Right hindlimb (tissue), 1 donor: ENCODE data around the gene ANKRD37.

Experiments
- DNase-seq: peaks from one replicate; pipeline ENCODE4 v3.0.0-alpha.2; 2018

Gene ANKRD37

GRCh38 chr4:185380320-185380719, 16.3 kb upstream of the ANKRD37 start:
- no peak for DNase-seq

DNA sequence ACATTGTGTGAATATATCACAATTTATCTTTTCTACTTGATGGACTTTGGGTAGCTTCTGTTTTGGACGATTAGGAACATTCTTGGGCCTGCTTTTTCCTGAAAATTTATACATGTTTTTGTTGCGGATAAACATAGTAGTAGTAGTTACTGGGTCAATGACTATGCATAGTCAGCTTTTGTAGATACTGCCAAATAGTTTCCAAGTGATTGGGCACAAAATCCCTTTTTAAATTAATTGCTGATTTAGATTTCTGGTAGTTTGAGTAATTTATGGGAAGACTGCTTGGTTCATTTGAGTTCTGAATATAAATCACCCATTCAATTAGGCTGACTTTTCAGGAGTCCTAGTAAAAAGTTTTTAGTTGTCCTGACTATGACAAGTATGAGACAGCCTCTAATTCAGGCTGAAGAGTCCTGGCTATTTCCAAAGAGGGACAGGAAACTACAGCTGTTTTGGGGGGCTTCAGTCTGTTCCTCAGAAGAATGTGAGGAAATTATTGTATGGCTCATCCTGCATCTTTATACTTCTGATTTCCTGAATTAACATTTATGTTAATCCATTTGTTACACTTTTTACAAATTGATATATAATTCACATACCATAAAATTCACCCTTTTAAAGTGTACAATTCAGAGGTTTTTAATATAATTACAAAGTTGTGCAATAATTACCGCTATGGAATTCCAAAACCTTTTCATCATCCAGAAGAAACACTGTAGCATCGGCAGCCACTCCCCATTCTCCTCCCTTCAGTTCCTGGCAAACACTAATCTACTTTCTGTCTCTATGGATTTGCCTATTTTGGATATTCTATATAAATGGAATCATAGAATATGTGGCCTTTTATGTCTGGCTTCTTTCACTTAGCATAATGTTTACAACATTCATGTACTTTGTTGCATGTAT, 15.1 kb upstream of the ANKRD37 start:
- no peak for DNase-seq

GRCh38 chr4:185382754-185383153, 13.9 kb upstream of the ANKRD37 start:
- no peak for DNase-seq

DNA sequence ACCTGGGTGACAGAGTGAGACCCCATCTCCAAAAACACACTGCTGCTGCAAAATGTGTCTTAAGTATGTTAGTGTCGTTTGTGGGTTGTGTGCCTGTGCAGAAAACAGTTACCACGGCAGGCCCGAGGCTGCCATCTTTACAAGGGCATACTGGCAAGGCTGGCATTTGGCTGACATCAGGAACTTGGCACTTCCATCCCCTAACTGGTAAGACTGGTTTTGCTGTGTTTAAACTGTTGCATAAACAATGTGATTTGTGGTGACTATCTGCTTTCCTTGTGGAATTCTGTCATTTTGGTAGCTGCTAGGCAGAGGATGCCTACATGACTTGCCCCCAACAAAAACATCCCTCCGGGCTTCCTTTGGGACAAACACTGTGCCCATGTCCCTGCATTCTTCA, 13.2 kb upstream of the ANKRD37 start:
- DNase-seq, result no peak

DNA sequence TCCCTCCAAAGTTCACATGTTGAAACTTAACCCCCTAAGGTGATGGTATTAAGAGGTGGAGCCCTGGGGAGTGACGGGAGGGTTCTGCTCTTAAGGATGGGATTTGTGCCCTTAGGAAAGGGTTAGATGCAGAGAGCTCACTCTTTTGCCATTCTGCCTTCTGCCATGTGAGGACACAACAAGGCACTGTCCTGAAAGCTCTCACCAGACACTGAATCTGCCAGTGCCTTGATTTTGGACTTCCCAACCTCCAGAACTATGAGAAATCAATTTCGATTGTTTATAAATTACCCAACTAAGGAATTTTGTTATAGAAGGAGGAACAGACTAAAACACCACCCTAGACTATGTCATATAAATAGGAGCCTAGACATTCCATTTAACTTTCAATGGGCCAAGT, 12.6 kb upstream of the ANKRD37 start:
- no peak for DNase-seq

- DNase-seq, result no peak
Measured at GRCh38 chr4:185384930-185385331, 11.7 kb upstream of the ANKRD37 start.

GRCh38 chr4:185387957-185388356, 8.7 kb upstream of the ANKRD37 start:
- no peak for DNase-seq

DNA sequence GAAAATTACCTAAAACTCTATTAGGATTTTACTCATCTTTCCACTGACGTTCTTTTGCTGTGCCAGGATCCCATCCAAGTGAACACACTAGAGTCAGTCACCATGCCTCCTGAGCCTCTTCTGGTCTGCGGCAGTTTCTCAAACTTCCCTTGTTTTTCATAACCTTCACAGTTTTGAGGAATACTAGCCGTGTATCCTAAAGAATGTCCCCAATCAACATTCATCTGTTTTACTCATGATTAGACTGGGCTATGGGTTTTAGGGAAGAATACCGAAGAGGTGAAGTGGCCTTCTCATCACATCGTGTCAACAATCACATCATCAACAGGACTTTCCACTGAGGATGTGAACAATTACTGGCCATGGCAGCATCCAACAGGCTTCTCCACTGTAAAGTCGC, 5.7 kb upstream of the ANKRD37 start:
- DNase-seq, result no peak

GRCh38 chr4:185392156-185392555, 4.5 kb upstream of the ANKRD37 start:
- DNase-seq, result no peak

- DNase-seq, result no peak
Measured at GRCh38 chr4:185394568-185395237, 1.9 kb upstream of the ANKRD37 start.

GRCh38 chr4:185395238-185395955, 1.2 kb upstream of the ANKRD37 start, which contains the start of gene LRP2BP:
Gene LRP2BP, minus strand, starts transcription at chr4:185395924. Its CDS starts 17,738 bp downstream, at chr4:185378186.
- DNase-seq, result no peak

- DNase-seq, result peak; percentile 99
Measured at GRCh38 chr4:185395956-185396723, 501 bp upstream of the ANKRD37 start.

DNA sequence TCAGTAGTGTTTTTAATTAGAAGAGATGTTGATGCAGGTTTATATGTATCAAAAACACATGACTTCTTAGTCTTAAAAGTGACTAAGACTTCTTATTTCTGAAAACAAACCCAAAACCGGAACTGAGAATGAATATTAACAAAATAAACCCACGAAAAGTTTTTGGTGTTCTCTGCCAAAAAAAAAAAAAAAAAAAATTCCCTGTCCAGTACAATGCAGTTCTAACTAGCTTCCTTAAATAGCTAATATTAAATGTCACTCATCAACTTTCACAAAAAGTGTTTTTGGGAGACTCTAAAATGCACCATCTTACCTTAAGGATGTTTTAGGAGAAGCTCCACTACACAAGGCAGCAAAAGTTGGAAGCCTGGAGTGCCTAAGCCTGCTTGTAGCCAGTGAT, 2.0 kb downstream of the ANKRD37 start:
- DNase-seq, result no peak

DNA sequence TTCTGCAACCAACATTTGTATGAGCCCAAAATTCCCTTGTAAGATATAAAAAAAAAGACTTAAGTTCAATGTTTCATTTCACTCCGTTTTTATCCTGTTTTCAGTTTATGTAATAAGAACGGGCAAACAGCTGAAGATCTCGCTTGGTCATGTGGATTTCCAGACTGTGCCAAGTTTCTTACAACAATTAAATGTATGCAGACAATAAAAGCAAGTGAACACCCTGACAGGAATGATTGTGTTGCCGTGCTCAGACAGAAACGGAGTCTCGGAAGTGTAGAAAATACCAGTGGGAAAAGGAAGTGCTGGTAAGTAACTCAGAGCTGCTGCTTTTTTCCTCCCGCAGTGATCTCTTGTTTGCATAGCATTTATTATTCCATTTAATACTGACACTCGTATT, 2.8 kb downstream of the ANKRD37 start:
- no peak for DNase-seq

- DNase-seq, result no peak
Measured at GRCh38 chr4:185404031-185404430, 7.4 kb downstream of the ANKRD37 start.

DNA sequence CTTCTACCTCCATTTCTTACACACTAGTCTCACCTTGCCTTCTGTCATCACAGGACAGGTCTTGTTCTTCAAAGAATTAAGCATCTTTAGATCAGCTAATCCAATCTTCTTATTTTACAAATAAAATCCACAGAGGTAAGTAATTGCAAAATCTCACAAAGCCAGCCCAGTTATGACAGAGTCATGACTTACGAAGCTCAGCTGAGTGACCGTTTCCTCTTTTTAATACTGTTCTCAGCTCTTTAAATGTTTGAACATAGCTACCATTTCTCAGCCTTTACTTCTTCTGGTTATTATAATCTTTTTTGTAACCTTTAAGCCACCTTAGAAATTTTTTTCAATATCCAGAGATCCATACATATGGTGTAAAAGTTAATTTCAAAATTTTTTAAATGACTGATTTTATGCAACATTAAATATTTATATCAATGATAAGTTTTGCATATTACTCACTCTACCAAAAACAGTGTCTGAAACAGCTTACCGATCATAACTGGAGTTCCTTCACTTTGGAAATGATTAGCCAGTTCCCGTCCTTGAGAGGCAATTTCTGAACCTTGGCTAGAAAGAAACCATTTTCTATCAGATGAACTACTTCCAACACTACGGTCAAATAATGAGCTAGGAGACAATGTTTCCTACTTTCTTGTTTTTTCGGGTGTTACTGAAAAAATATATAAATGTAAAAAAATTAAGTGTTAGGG, 8.8 kb downstream of the ANKRD37 start:
- DNase-seq, result no peak

DNA sequence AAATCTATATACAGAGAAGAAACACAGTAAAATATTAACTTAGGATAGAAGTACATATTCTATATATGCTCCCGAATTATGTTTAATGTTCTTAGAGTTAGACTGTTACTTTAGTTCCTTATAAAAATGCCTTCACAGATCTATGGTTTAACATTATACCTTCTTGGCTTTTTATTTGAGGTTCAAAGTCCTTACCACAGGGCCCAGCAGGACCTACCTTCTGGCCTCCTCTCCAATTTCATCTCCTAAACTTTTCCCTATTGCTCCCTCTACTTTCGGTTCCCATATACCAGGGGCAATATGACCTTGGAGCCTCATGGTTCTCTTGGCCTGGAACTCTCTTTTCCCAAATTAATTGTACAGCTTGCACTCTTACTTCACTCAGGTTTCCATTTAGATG, 11.8 kb downstream of the ANKRD37 start:
- no peak for DNase-seq

GRCh38 chr4:185411849-185412248, 15.2 kb downstream of the ANKRD37 start:
- no peak for DNase-seq

GRCh38 chr4:185412412-185412811, 15.8 kb downstream of the ANKRD37 start:
- DNase-seq, result no peak

DNA sequence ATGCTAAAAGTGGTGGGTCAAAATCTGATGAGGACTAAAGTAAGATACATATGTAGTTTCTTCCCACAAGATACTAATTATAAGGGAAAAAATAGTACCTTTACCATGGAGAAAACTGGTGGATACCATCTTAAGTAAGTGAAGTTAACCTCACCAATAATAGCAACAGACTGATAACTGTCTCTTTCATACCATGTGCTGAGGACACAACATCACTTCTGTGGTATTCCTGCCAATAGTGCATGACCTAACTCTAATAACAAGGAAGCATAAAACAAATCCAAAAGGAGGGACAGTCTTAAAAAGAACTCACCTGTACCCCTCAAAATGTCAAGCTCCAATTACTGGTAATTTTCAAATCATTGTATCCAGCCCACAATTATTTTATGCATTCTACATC, 20.3 kb downstream of the ANKRD37 start:
- no peak for DNase-seq

DNA sequence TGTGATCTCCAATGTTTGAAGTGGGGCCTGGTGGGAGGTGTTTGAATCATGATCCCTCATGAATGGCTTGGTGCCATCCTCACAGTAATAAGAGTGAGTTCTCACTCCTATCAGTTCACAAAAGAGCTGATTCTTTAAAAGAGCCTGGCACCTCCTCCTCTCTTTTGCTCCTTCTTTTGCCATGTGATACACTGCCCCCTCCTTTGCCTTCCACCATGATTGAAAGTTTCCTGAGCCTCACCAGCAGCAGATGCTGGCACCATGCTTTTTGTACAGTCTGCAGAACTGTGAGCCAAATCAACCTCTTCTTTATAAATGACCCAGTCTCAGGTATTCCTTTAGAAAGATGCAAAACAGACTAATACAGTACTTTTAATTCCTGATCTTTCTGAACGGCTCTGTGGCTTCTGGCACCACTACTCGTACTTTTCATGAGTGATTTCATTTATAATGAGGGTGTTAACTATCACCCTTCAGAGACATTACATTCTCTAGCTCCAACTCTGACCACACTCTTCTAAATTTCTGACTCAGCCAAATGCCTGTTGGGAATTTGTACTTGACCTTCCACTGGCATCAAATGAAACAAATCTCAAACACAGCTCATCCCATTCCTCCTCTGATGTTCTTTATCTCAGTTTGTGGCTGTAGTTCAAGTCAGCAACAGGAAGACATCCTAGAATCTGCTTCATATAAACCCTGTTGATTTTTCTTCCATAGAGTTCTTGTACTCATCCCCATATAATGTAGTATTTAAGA, 24.9 kb downstream of the ANKRD37 start:
- DNase-seq, result no peak
